ENCODE results near the gene VCP.

DNA sequence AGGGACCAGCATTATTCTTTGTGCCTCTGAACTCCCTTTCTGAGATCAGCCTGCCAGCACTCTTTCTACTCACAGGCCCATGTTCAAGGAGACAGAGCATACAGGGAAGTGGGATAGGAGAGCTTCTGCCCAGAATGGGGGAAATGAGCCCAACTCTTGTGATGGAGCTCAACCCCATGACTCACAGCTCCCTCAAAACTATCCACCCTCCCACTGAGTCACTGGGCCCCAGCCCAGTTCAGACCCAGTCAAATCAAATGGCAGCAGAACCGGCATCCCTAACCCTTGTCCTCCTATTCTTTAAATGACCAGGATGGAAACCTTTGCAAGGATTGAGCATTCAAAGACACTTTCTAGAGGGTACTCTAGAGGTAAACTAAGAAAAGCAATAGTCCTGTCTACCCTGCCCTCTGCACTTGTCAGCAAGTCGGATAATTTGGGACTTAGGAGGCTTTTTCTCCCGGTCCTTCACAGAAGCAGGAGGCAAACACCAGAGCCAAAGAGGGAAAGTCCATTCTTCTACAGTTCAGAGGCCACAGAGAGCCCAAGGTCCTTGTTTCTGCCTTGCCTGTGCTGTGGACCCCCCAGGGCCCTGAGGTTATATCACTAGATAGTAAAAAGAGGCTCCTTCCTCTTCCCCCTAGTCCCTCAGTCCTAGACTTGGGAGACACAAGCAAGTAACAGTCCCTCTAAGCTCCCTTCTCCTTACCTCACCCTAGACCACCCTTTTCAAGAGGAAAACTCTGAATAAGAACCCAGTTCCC lies 40.0 kb upstream of the VCP start:
- TF ChIP-seq EZH2 (IDR thresholded peaks at IDR 0.05; ENCODE audit: borderline replicate concordance, insufficient read depth, low read depth, low read length, poor library complexity, severe bottlenecking) = no peak
- TF ChIP-seq, protein P1, sequence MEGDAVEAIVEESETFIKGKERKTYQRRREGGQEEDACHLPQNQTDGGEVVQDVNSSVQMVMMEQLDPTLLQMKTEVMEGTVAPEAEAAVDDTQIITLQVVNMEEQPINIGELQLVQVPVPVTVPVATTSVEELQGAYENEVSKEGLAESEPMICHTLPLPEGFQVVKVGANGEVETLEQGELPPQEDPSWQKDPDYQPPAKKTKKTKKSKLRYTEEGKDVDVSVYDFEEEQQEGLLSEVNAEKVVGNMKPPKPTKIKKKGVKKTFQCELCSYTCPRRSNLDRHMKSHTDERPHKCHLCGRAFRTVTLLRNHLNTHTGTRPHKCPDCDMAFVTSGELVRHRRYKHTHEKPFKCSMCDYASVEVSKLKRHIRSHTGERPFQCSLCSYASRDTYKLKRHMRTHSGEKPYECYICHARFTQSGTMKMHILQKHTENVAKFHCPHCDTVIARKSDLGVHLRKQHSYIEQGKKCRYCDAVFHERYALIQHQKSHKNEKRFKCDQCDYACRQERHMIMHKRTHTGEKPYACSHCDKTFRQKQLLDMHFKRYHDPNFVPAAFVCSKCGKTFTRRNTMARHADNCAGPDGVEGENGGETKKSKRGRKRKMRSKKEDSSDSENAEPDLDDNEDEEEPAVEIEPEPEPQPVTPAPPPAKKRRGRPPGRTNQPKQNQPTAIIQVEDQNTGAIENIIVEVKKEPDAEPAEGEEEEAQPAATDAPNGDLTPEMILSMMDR (IDR thresholded peaks at IDR 0.05) = no peak
